Epithelial cell of umbilical artery (primary cell): Measurements from ENCODE around the gene MAML2. TPM values are rescaled to one million over a fixed set of nuclear protein-coding genes. Genes with fewer than 3 reads are reported as not detected.

ENCODE experiments used
- total RNA-seq: library from RNA; depleted of rRNA; stranded (reverse); fragments of >200 nt; gene quantifications from 2 replicates; pipeline ENCODE4 v1.2.3, GENCODE V29; 2014

MAML2 gene
- total RNA-seq = 2.1 and 2.6 TPM in 2 replicates

DNA sequence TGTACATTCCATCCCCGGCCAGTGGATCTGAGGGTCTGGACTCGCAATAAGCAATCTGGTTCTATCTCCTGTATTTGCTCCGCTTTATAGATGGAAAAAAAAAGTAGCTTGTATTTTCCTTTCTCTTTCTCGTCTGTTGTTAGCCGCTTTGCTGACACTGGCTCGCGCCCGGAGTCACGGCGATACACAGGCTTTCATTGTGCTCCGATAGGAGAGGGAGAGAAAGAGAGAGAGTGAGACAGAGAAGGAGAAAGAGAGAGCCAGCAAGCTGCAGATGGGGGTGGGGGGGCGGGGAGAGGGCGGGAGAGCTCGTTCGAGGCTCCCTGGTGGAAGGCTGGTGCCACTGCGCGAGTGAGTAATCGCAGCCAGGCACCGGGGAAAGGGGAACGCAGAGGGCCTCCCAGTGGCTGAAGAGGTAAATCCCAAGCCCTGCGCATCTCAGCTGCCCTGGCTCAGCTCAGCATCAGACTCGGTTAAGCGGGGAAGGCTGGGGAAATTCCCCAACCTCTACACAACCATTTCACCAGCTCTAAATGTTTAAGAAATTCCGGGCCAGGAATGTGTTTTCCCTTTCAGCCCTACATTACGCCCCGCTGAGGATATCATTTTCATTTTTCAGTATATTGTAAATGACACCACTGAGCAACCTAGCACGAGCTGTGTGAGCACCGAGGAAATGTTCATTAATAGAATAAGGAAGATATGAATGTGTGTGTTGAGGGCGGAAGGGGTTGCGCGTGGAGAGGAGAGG, at the start of gene MAML2:
MAML2 (minus strand) TSS at position 235 of the 751 bp plus-strand sequence. CDS start 1,300 bp downstream, outside the sequence.

DNA sequence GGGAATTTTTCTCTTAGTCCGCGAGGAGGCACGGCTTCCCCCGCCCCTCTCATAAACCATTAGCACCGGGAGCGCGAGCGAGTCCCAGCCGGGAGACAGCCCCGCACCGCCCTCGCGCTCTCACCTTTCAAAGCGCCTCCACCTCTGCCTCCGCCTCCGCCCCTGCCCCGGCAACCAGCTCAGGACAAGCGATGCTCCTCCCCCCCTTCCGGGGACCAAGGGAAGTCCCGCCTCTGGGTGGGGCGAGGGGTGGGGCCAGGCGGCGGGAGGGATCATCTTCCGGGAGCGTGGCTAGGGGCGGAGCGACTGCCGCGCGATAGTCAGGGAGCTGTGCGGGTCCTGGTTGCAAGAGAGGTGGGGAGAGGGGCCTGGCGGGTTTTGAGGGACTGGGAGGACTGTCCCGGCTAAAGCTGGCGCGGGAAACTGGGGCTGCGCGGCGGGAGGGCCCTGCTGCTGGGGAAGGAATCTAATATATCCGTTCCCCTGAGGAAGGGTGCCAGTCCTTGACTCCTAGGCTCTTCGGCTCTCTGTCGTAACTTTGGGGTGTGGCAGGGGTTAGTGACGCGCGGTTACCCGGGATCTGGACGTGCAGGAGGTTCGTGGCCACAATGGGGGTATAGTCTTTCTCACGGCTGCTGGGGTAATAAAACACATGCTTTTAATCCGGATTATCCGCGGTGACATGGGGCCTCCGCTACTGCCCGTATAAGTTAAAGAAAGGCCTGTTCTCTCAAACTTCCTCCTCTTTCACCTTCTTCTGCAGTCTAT, 46.9 kb upstream of the MAML2 start, which contains the start of the genes CCDC82 and JRKL:
CCDC82 (minus strand) TSS at position 193 of the 768 bp plus-strand sequence. CDS start 5,165 bp downstream, outside the sequence.
JRKL (plus strand) TSS at position 294 of the 768 bp plus-strand sequence. CDS start 637 bp downstream, outside the sequence.

Other genes starting within 250 kb of the MAML2 start
- 19.2 and 21.7 TPM in 2 replicates for gene CCDC82, start 46.7 kb upstream of the MAML2 start, total RNA-seq
- 7.8 and 10.9 TPM in 2 replicates for gene JRKL, start 46.8 kb upstream of the MAML2 start, total RNA-seq